Hematopoietic multipotent progenitor cell treated with erythropoietin and hydrocortisone succinate and interleukin-3 and kit ligand, for 4 days (in vitro differentiated cells): ENCODE data around the gene PTPRU.

Source experiments
- DNase-seq: peaks from one replicate; pipeline ENCODE4 v3.0.0-alpha.2; 2015

PTPRU gene

GRCh38 chr1:29247571-29248273 lies 11.4 kb downstream of the PTPRU start:
- DNase-seq: no peak

GRCh38 chr1:29248409-29248808 lies 12.1 kb downstream of the PTPRU start:
- DNase-seq: no peak

- peak; percentile 32 for DNase-seq
Observed at GRCh38 chr1:29249170-29249691, 12.9 kb downstream of the PTPRU start.

- no peak for DNase-seq
Observed at GRCh38 chr1:29249951-29250581, 13.7 kb downstream of the PTPRU start.

- no peak for DNase-seq
Observed at GRCh38 chr1:29251164-29252124, 15.1 kb downstream of the PTPRU start.

GRCh38 chr1:29253180-29253579 lies 16.9 kb downstream of the PTPRU start:
- DNase-seq: no peak

GRCh38 chr1:29254346-29254745 lies 18.0 kb downstream of the PTPRU start:
- DNase-seq: no peak

GRCh38 chr1:29255134-29255666 lies 18.9 kb downstream of the PTPRU start:
- DNase-seq: no peak

GRCh38 chr1:29256394-29256793 lies 20.1 kb downstream of the PTPRU start:
- peak; percentile 44 for DNase-seq

GRCh38 chr1:29256979-29257804 lies 20.9 kb downstream of the PTPRU start:
- no peak for DNase-seq

GRCh38 chr1:29258189-29258975 lies 22.1 kb downstream of the PTPRU start:
- DNase-seq: no peak

- peak; percentile 26 for DNase-seq
Observed at GRCh38 chr1:29258976-29259801, 22.9 kb downstream of the PTPRU start.

GRCh38 chr1:29259802-29260441 lies 23.6 kb downstream of the PTPRU start:
- DNase-seq: peak; percentile 42

- no peak for DNase-seq
Observed at GRCh38 chr1:29260531-29260930, 24.2 kb downstream of the PTPRU start.

- DNase-seq: no peak
Observed at GRCh38 chr1:29264773-29265389, 28.6 kb downstream of the PTPRU start.

GRCh38 chr1:29266912-29267311 lies 30.6 kb downstream of the PTPRU start:
- DNase-seq: no peak

GRCh38 chr1:29267321-29268070 lies 31.2 kb downstream of the PTPRU start:
- no peak for DNase-seq

GRCh38 chr1:29269382-29269781 lies 33.1 kb downstream of the PTPRU start:
- DNase-seq: no peak
